Measurements from ENCODE around the gene HNRNPU. TPM values are rescaled to one million over a fixed set of nuclear protein-coding genes. Genes with fewer than 3 reads are reported as not detected.

Gene HNRNPU
- total and polyA plus RNA-seq, 2 of the 13 experiments (the other 11 are each of a cell fraction or from before 2014, with no cell fraction given), result 101 to 508 TPM

- TF ChIP-seq PREB (CRISPR knock-in tag; IDR thresholded peaks at IDR 0.05), result no peak
- TF ChIP-seq THAP9 (CRISPR knock-in tag; IDR thresholded peaks at IDR 0.05; ENCODE audit: borderline replicate concordance), result peak; percentile 91; the same call in 1 of the 2 replicates
- no peak for TF ChIP-seq KDM6A (CRISPR knock-in tag; IDR thresholded peaks at IDR 0.05; ENCODE audit: low read depth)
- no peak for TF ChIP-seq ZBTB21 (CRISPR knock-in tag; IDR thresholded peaks at IDR 0.05)
- no peak; the same call in 1 of the 2 replicates for TF ChIP-seq TOPORS (CRISPR knock-in tag; IDR thresholded peaks at IDR 0.05)
- TF ChIP-seq RFX3 (CRISPR knock-in tag; IDR thresholded peaks at IDR 0.05), result no peak
- TF ChIP-seq TRAFD1 (CRISPR knock-in tag; IDR thresholded peaks at IDR 0.05; ENCODE audit: borderline replicate concordance), result no peak
- 0 out of 2 replicates have a peak, but pooled peaks have one; percentile 25 for TF ChIP-seq ZNF605 (CRISPR knock-in tag; IDR thresholded peaks at IDR 0.05)
- TF ChIP-seq ZMAT3 (CRISPR knock-in tag; conservative IDR thresholded peaks at IDR 0.05), result peak; percentile 82; the same call in 1 of the 2 replicates
- no peak for TF ChIP-seq ZKSCAN5 (CRISPR knock-in tag; IDR thresholded peaks at IDR 0.05)
- no peak for TF ChIP-seq ARID3A (IDR thresholded peaks at IDR 0.05; ENCODE audit: low read depth, low read length)
- no peak for TF ChIP-seq GMEB2 (CRISPR knock-in tag; IDR thresholded peaks at IDR 0.05; ENCODE audit: low read depth)
- TF ChIP-seq PHF21A (CRISPR knock-in tag; IDR thresholded peaks at IDR 0.05), result no peak; the same call in 1 of the 2 replicates
- TF ChIP-seq TFDP2 (CRISPR knock-in tag; IDR thresholded peaks at IDR 0.05), result peak; percentile 90
- peak; percentile 5; the same call in 1 of the 2 replicates for TF ChIP-seq ISX (CRISPR knock-in tag; conservative IDR thresholded peaks at IDR 0.05)
- TF ChIP-seq ZNF430 (CRISPR knock-in tag; IDR thresholded peaks at IDR 0.05), result peak; percentile 58; the same call in 1 of the 2 replicates
- 0 out of 2 replicates have a peak, but pooled peaks have one; percentile 30 for TF ChIP-seq ZNF562 (CRISPR knock-in tag; IDR thresholded peaks at IDR 0.05; ENCODE audit: borderline replicate concordance)
- TF ChIP-seq NAIF1 (CRISPR knock-in tag; IDR thresholded peaks at IDR 0.05; ENCODE audit: borderline replicate concordance), result 0 out of 2 replicates have a peak, but pooled peaks have one; percentile 45
Observed at GRCh38 chr1:244835276-244836134, 28.8 kb downstream of the HNRNPU start, which contains the start of gene COX20 (continued).

Measured in HepG2 (cell line).